ENCODE results near the gene PRKCD. TPM values are rescaled to one million over a fixed set of nuclear protein-coding genes. Genes with fewer than 3 reads are reported as not detected.

PRKCD gene
- total and polyA plus RNA-seq, 9 of the 15 experiments (the other 6 are each of a cell fraction or from before 2014, with no cell fraction given), result 2.5 to 19.5 (median 6.1) TPM

GRCh38 chr3:53111822-53112221 lies 49.2 kb upstream of the PRKCD start:
- no peaks in the 10 kb centered on the region for H3K27me3 ChIP-seq (ENCODE audit: control insufficient read depth in 2 of 2, insufficient read depth in 2 of 2, low read length in 2 of 2)
- FAIRE-seq, result no peak
- H3K27ac ChIP-seq (ENCODE audit: extremely low read depth, low read depth, low read length), result no peak overlapping the region
- WGBS (ENCODE audit: insufficient coverage, low coverage, missing lambda C conversion rate), result 23% methylated on average over 3 of the region's 3 CpGs
- no peaks in the 10 kb centered on the region for H3K79me2 ChIP-seq (ENCODE audit: control insufficient read depth, insufficient read depth, low read length)
- no peak overlapping the region for H3K4me2 ChIP-seq (ENCODE audit: insufficient read depth, low read length)
- ChIA-PET CTCF (ENCODE audit: low intra/inter-chr PET ratio) (no interaction called here), POLR2A (no interaction called here)
- intact Hi-C loops (cut with micrococcal nuclease), result loop anchor here (5.0 kb wide), 1 partner anchor 260 kb away; no protein-coding TSS in a partner anchor
- in situ Hi-C loops (cut with MboI), result loop anchor here (5.0 kb wide), 1 partner anchor 85 kb away; no protein-coding TSS in a partner anchor
- peaks cover 6% of the 10 kb centered on the region; the same call in 1 of the 3 replicates for H3K36me3 ChIP-seq (ENCODE audit: control insufficient read depth, insufficient read depth, low read length)
- H3K4me3 ChIP-seq, result no peak overlapping the region
- H3K4me1 ChIP-seq (replicated peaks in 1 of 2; ENCODE audit: control insufficient read depth in 2 of 2, insufficient read depth in 2 of 2, low read length in 2 of 2), result peaks cover 0 to 16% of the 10 kb centered on the region in 2 experiments; a peak in 3 of 5 replicates
- no peaks in the 10 kb centered on the region for H3K9me1 ChIP-seq (ENCODE audit: control insufficient read depth, insufficient read depth, low read length)
- no peak for DNase-seq (ENCODE audit: extremely low read depth in 1 of 4, low spot score in 3 of 4)
- no peaks in the 10 kb centered on the region for H3K9me3 ChIP-seq (replicated peaks; ENCODE audit: control insufficient read depth, insufficient read depth, low read depth, low read length)
- no TSS peak for BruUV-seq (replicated peaks)
- no peak for ATAC-seq
- no peak overlapping the region for H3K9ac ChIP-seq (ENCODE audit: insufficient read depth in 1 of 2, low read depth in 2 of 2, low read length in 2 of 2)
- H4K20me1 ChIP-seq (replicated peaks; ENCODE audit: control insufficient read depth, insufficient read depth, low read length), result no peaks in the 10 kb centered on the region
- TF ChIP-seq ZKSCAN3 (CRISPR knock-in tag; IDR thresholded peaks at IDR 0.05) (no peak), ZFP1 (CRISPR knock-in tag; IDR thresholded peaks at IDR 0.05) (no peak), MCM2 (IDR thresholded peaks at IDR 0.05; ENCODE audit: low read depth) (no peak), KDM5B (IDR thresholded peaks at IDR 0.05; ENCODE audit: insufficient replicate concordance, low read depth, low read length) (no peak), ZNF785 (CRISPR knock-in tag; IDR thresholded peaks at IDR 0.05) (no peak), NEUROD1 (IDR thresholded peaks at IDR 0.05; ENCODE audit: borderline replicate concordance, low read depth, low read length, partially characterized antibody) (no peak), HNRNPUL1 (IDR thresholded peaks at IDR 0.05; ENCODE audit: low read length) (no peak), CREB3L1 (IDR thresholded peaks at IDR 0.05; ENCODE audit: borderline replicate concordance, low read depth) (no peak), ZC3H11A (IDR thresholded peaks at IDR 0.05; ENCODE audit: low read depth, low read length) (no peak), LEF1 (IDR thresholded peaks at IDR 0.05) (no peak)
- H2AFZ ChIP-seq (ENCODE audit: low read depth, low read length), result no peak overlapping the region
